GM19397 (cell line): ENCODE results near the gene CTSW.
A peak's percentile ranks its signal among the peaks of the same experiment; 100 is the strongest.

Source experiments
- ATAC-seq: cut with Tn5 transposase; IDR thresholded peaks from one replicate; pipeline ENCODE4 v1.9.1; 2021; ENCODE audit warnings: mild to moderate bottlenecking, moderate library complexity; ENCODE audit not compliant: unreplicated experiment

CTSW gene

GRCh38 chr11:65919573-65920371 lies 40.1 kb downstream of the CTSW start:
- ATAC-seq, result peak; percentile 45

GRCh38 chr11:65920372-65920802 lies 40.8 kb downstream of the CTSW start:
- no peak for ATAC-seq

GRCh38 chr11:65921033-65921555 lies 41.5 kb downstream of the CTSW start:
- ATAC-seq, result no peak

GRCh38 chr11:65921876-65922275 lies 42.2 kb downstream of the CTSW start:
- ATAC-seq, result no peak

GRCh38 chr11:65922565-65922964 lies 42.9 kb downstream of the CTSW start:
- no peak for ATAC-seq

- no peak for ATAC-seq
These were observed 45.8 kb downstream of the CTSW start for GRCh38 chr11:65925397-65925796.

- ATAC-seq, result peak; percentile 74
These were observed 48.3 kb downstream of the CTSW start for GRCh38 chr11:65927904-65928397.

GRCh38 chr11:65928667-65929066 lies 49.0 kb downstream of the CTSW start:
- no peak for ATAC-seq

GRCh38 chr11:65931773-65932557 lies 52.3 kb downstream of the CTSW start:
- ATAC-seq, result no peak

- no peak for ATAC-seq
These were observed 52.9 kb downstream of the CTSW start for GRCh38 chr11:65932558-65932919.
